ENCODE data around the gene KSR1. TPM values are rescaled to one million over a fixed set of nuclear protein-coding genes. Genes with fewer than 3 reads are reported as not detected.

The KSR1 gene
- polyA plus RNA-seq, 1 of the 3 experiments (the other 2 are of a cell fraction), result 7.5 TPM

- TF ChIP-seq ZBTB33 (IDR thresholded peaks at IDR 0.05; ENCODE audit: borderline replicate concordance, low read depth), result no peak
Observed at GRCh38 chr17:27550291-27550930, 94.2 kb downstream of the KSR1 start (continued).

- no peaks in the 10 kb centered on the region for H3K36me3 ChIP-seq (replicated peaks in 1 of 2; ENCODE audit: control insufficient read depth in 1 of 2, insufficient read depth in 2 of 2, low read length in 1 of 2)
Observed at GRCh38 chr17:27550974-27551505, 94.8 kb downstream of the KSR1 start.

More at GRCh38 chr17:27550974-27551505, 94.8 kb downstream of the KSR1 start:
- WGBS (ENCODE audit: low lambda C conversion rate), result 82% methylated on average over 3 of the region's 3 CpGs
- H3F3A ChIP-seq (replicated peaks; ENCODE audit: insufficient read depth), result no peaks in the 10 kb centered on the region
- no peaks in the 10 kb centered on the region for H3K9me3 ChIP-seq
- no peaks in the 10 kb centered on the region for H4K20me1 ChIP-seq (ENCODE audit: insufficient read depth)
- H3K4me1 ChIP-seq (ENCODE audit: control insufficient read depth in 1 of 2, insufficient read depth in 2 of 2, low read depth in 1 of 2, low read length in 1 of 2), result peaks cover 15 to 39% of the 10 kb centered on the region in 2 experiments
- POLR2A ChIA-PET, result no interaction called here
- CTCF ChIA-PET, result interaction anchor here (0.8 to 1.6 kb wide), 4 partner anchors 11 to 205 kb away, joined by 3 to 4 read pairs (median 3); no protein-coding TSS in a partner anchor
- no peak overlapping the region for H2AFZ ChIP-seq (ENCODE audit: low read depth)
- H3K9ac ChIP-seq, result no peak overlapping the region
- TF ChIP-seq EP300 (IDR thresholded peaks at IDR 0.05; ENCODE audit: borderline replicate concordance in 1 of 2, low read depth in 1 of 2, low read length in 1 of 2), result no peak
- no peak for TF ChIP-seq ELF1 (IDR thresholded peaks at IDR 0.05)
- no peak for TF ChIP-seq POLR2AphosphoS5 (IDR thresholded peaks at IDR 0.05; ENCODE audit: low read depth, low read length)
- TF ChIP-seq ZBTB33 (IDR thresholded peaks at IDR 0.05; ENCODE audit: borderline replicate concordance, low read depth), result no peak
- no peak for TF ChIP-seq SIN3A (IDR thresholded peaks at IDR 0.05; ENCODE audit: borderline replicate concordance, low read depth, low read length)
- no peak for TF ChIP-seq PBX3 (IDR thresholded peaks at IDR 0.05)
- TF ChIP-seq TCF12 (IDR thresholded peaks at IDR 0.05), result no peak
- no peak for TF ChIP-seq GABPA (IDR thresholded peaks at IDR 0.05; ENCODE audit: low read depth)
- H3K79me2 ChIP-seq (ENCODE audit: insufficient read depth), result no peaks in the 10 kb centered on the region
- DNase-seq, result no peak
- no peaks in the 10 kb centered on the region for H3K9me2 ChIP-seq
- no peak overlapping the region for H3K27ac ChIP-seq (ENCODE audit: low read depth in 2 of 2, low read length in 1 of 2)
- no peaks in the 10 kb centered on the region for H3K27me3 ChIP-seq (ENCODE audit: insufficient read depth)
- H3K4me3 ChIP-seq (ENCODE audit: low read depth in 2 of 2, low read length in 1 of 2), result no peak overlapping the region
- no peak overlapping the region for H3K4me2 ChIP-seq
